Left colon (tissue), 2 donors: ENCODE data around the gene LMF2. TPM values are rescaled to one million over a fixed set of nuclear protein-coding genes. Genes with fewer than 3 reads are reported as not detected.
A peak's percentile ranks its signal among the peaks of the same experiment; 100 is the strongest.

Experiments
- ATAC-seq: fragments of 200-7000 bp; cut with Tn5 transposase; one replicate; pipeline ENCODE4 v1.9.1; 2020; ENCODE audit warnings: mild to moderate bottlenecking, moderate library complexity
- DNase-seq, 2 donors: peaks; one replicate each; pipeline ENCODE4 v3.0.0-alpha.2; 2020
- intact Hi-C, 2 donors: fragments of 100-400 bp; cut with DNase I in 1 of 2; cut with micrococcal nuclease in 1 of 2; formaldehyde crosslinking; loops; one replicate each; pipeline versions ENCODE4 v1.11.2 to v1.14.0; 2022; cut with DNase I, micrococcal nuclease
- total RNA-seq, 2 donors: library from RNA; stranded (reverse); fragmentation: NEBNext Ultra II Directional; extraction: Animal tissue kit (Norgen Biotek cat#: 25700); gene quantifications; one replicate each; pipeline ENCODE4 v1.2.1, GENCODE V29; 2021
- donor health status: DM: no; HTN: no; CAD: no.
- donor health status: DM: yes; HTN: yes; CAD: no.

LMF2 gene
- total RNA-seq, 2 donors from 2014 or later = 58.7 to 59.3 TPM

GRCh38 chr22:50473855-50474671, 33.4 kb downstream of the LMF2 start:
- ATAC-seq (peak; percentile 36), DNase-seq (peak in 1 of 2 donors; percentile 64)
- intact Hi-C loops = no loop called here

DNA sequence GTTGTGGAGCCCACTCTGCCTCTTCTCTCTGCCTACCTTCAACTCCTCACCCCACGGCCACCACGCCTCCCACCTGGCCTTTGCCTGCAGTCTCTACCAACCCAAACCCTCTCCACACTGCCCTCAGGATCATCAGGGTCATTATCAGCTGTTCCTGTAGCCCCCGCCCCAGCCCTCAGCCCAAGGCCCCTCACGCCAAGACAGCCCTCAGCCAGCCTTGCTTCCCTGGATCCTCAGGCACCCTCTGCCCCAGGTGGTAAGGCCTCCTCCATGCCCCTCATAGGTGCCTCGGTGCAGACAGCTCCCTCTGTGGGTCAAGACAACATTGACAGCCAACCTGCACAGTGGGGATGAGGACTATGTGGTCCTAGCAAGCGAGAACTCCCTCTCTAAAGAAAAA, 34.4 kb downstream of the LMF2 start:
- ATAC-seq (no peak), DNase-seq (peak in 1 of 2 donors; percentile 45)
- intact Hi-C loops = no loop called here

DNA sequence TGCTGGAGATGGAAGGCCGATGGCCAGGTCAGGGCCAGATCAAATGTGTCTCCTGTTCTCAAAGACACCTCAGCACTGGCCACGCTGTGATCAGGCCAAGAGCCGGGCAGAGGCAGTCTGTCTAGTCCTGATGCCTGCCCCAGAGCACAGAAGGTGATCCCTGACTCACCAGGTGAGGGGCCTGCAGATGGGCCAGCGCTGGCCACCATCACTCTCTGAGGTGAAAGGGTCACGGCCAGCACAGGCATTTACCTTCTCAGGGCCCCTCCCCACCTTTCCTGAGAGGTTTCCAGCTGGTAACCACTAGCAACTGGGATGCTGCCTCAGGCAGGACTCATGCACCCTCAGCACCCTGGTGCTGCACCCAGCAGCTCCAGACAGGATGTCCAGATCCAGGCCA, 35.5 kb downstream of the LMF2 start:
- intact Hi-C loops = no loop called here
- no peak for ATAC-seq
- DNase-seq = no peak

GRCh38 chr22:50471197-50471847, 36.2 kb downstream of the LMF2 start:
- DNase-seq = no peak
- intact Hi-C loops = no loop called here
- ATAC-seq = no peak

DNA sequence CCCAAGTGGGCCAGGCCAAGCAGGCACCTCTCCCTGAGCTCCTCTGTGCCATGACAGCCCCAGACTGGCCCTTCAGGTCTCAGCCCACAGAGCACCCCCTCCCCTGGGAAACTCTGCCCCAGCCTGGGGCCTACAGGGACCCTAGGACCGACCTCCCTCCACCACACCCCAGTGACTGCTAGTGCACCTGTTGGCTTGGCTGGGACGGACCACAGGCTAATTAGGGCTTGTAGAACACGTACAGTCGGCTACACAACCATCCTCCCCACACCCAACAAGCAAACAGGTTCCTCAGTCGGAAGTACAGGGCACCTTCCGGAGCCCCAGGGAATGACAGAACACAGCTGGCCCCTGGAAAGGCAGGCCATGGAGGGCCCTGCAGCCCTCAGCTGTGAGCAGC, 37.0 kb downstream of the LMF2 start:
- peak; percentile 51 for ATAC-seq
- intact Hi-C loops = no loop called here
- DNase-seq = peak; percentile 68 to 76

GRCh38 chr22:50469377-50470305, 37.9 kb downstream of the LMF2 start:
- intact Hi-C loops = no loop called here
- peak; percentile 80 for ATAC-seq

DNA sequence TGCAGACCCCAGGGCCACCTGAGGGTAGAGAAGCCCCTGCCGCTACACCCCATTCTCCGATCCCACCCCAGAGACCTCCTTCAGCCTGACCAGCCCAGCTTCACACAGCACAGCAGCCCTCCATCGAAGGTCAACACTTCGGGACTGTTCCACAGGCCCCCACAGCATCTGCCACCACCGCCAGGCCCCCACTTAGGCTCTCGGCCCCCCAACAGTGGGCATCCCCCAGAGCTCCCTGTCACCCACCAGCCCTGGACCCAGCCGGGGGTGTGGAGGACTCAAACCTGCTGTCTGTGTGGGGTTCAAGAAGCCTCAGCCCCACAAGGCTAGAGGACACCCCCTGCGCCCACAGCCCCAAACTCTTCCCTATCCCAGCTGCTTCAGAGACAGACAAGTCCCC, 38.9 kb downstream of the LMF2 start:
- no peak for ATAC-seq
- DNase-seq = no peak
- intact Hi-C loops = no loop called here

More at GRCh38 chr22:50469377-50470305, 37.9 kb downstream of the LMF2 start:
- DNase-seq = peak; percentile 96 to 98

DNA sequence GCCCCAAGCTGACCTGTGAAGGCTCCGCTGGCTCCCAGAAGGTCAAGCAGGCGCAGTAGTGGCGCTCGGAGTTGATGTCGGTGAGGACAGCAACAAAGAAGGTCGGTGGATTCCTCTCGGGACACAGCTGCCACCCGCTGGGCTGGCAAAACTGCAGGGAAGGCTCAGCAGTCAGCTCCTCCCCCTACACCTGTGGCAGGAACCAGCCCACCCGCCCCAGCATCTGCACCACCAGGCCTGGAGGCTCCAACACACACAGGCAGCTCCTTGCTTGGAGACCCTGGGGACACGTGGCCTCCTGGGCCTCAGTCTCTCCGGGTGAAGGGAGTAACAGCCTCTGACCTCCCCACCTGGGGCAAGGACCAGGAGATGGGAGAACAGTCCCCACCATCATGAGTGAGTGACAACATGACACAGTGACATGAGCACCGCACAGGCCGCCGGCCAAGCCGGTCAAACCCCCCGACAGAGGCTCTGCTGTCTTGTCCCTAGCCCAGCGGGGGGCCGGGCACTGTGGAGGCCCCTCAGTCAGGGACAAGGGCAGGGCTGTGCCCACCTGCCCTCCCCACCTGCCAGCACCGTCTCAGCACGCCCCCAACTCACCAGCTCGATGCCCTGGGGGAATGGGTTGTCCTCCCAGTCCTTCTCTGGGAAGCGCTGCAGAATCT, 39.6 kb downstream of the LMF2 start:
- intact Hi-C loops = no loop called here
- ATAC-seq (no peak), DNase-seq (no peak)

DNA sequence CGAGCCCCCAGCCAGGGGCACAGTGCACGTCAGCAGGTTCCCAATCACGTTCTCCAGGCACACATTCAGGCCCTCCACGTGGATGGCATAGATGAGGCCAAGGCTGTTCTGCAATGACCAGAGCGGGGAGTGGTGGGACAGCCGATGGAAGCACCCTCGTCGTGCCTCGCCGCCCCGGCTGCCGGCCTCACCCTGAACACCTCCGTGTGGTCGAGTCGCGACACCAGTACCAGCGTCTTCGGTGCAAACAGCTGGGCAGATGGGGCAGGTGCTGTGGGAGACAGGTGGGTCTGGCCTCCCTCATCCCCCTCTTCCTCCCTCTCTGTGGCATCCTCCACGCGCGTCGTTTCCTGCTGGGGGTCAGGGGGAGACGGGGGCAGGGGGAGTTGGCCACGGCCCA, 40.2 kb downstream of the LMF2 start:
- ATAC-seq (no peak), DNase-seq (no peak)
- intact Hi-C loops = no loop called here

GRCh38 chr22:50465066-50465930, 42.2 kb downstream of the LMF2 start:
- ATAC-seq (no peak), DNase-seq (no peak)
- intact Hi-C loops = no loop called here

DNA sequence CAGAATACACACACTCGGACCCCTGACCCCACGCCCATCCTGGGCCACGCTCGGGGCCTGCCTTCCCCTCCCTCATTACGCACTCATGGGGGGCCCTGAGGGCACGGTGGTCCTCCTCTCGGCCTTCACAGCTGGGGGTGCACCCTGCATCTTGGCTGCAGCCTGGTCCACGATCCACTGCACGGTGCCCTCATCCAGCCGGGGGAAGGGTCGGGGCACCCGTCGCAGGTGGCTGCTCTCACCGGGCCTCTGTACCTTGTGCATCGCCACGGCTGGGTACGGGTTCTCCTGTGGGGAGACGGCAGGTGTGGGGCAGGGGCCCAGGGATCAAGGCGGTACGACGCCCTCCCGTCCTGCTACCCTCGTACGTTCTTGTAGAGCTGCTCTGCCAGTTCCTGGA, 43.1 kb downstream of the LMF2 start:
- DNase-seq (no peak), ATAC-seq (no peak)
- intact Hi-C loops = no loop called here

DNA sequence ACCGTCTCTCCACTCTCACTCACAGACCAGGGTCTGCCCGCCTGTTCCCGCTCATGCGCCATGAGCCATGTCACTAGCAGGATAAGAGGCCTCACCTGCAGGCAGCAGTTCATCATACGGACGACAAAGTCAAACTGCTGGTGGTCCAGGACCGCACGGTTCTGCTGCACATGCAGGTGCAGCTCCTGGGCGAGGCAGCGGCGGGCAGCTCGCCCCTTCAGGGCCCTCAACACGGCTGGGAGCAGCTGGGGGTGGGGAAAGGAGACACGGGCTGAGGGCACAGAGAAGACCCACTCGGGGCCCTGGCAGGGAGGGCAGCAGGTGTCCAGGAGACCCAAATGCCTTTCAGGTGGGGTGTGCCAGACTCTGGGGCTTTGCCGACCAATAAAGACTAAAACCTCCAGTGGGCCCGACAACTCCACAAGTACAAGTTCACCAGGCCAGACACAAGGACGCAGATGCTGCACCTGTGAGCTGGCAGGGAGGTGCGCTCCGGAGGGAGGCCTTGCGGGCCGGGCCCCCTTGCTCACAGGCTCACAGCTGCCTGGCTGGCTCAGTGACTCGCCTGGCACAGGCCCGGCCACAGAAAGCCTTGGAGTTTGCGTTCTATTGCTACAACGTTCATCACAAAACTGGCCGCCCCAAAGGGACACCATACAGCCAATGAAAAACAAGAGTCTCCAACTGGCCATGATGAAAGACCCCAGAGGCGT, 44.2 kb downstream of the LMF2 start:
- intact Hi-C loops = no loop called here
- no peak for DNase-seq
- ATAC-seq = no peak

- DNase-seq (no peak), ATAC-seq (peak; percentile 5)
- intact Hi-C loops = no loop called here
Measured at GRCh38 chr22:50461979-50462540, 45.4 kb downstream of the LMF2 start.

- DNase-seq = no peak
- no peak for ATAC-seq
- intact Hi-C loops = no loop called here
Measured at GRCh38 chr22:50461536-50461935, 46.0 kb downstream of the LMF2 start.

DNA sequence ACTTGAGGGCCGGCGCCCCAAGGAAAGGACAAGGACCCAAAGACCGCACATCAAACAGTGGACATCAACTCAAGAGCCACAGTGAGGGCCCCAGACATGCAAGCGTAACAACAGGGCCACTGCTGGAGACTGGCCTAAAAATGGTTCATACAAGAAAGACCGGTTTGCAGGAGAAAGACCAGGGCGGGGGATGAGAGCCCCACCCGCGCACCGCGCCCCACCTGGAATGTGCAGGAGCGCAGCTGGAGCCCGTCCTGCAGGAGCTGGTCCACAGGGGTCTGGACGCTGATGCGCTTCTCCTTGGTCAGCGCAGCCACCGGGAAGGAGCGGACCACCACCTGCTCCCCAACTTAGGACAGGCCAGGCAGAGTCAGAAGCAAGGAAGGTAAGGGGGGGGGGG, 46.6 kb downstream of the LMF2 start:
- DNase-seq (no peak), ATAC-seq (peak; percentile 48)
- intact Hi-C loops = no loop called here

DNA sequence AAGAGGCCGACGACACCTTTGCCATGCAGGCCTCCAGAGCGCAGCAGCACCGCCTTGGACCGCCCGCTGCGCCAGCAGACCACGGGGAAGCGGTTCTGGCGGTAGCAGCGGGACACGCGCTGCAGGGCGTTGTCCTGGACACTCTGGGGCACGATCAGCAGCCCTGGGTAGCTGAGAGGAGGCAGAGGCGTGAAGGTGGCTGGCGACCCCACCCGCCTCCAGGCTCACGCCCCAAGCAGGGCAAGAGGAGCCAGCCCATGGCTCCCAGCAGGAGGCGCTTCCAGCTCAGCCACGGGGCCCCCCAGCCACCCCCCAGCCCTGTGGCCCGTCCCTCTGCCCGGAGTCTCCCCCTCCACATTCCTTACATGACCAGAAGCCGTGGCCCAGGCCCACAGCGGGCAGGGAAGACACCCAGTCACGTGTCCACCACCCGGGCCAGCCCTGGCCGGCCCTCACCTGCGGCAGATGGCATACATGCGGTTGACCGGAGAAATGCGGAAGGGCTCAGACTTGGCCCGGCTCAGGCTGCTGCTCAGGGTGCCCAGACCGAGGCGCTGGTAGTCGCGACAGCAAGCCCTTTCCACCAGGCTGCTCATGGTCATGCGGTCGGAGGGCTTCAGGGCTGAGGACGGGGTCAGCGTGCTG, 47.9 kb downstream of the LMF2 start:
- intact Hi-C loops = no loop called here
- peak; percentile 39 for ATAC-seq
- DNase-seq = no peak

DNA sequence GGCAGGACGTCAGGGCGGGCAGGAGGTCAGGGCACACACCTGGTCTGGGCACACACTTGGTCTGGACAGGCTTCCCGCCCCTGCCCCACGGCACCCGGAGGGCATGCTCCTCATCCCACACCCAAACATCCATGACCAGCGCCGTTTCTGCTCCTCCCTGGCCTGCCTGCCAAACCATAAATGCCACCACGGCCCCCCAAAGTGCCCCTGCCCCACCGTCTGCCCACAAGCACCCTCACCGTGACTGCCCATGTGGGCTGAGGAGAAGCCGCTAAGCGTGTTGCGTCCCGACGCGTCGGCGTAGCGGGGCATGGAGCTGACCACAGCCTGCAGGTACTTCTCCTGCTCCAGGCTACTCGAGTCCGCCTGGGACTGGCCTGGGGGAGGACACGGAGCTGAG, 48.5 kb downstream of the LMF2 start:
- ATAC-seq (no peak), DNase-seq (no peak)
- intact Hi-C loops = no loop called here
